Lung (tissue), 12 donors: ENCODE results near the gene PTPRB. TPM values are rescaled to one million over a fixed set of nuclear protein-coding genes. Genes with fewer than 3 reads are reported as not detected.

Experiments
- ATAC-seq: fragments of 200-7000 bp; cut with Tn5 transposase; one replicate; pipeline ENCODE4 v1.9.1; 2020; ENCODE audit warnings: moderate number of reproducible peaks; ENCODE audit not compliant: insufficient read depth, low FRiP score
- DNase-seq, 3 donors: peaks; one replicate each; pipeline ENCODE4 v3.0.0-alpha.2; 2013 to 2017
- H3K27ac ChIP-seq, 2 donors: one replicate each; pipeline ENCODE4 v1.5.1; 2013; ENCODE audit warnings: mild to moderate bottlenecking in 2 of 2, moderate library complexity in 2 of 2, control low read depth in 1 of 2, inconsistent platforms in 1 of 2, low read depth in 1 of 2, low read length in 1 of 2
- H3K27me3 ChIP-seq, 3 donors: one replicate each; pipeline ENCODE4 v1.5.1; 2013; ENCODE audit warnings: low read length in 2 of 3; ENCODE audit not compliant: control insufficient read depth in 3 of 3, insufficient read depth in 3 of 3
- H3K36me3 ChIP-seq, 4 donors: one replicate each; pipeline ENCODE4 v1.5.1; 2013; ENCODE audit warnings: low read length in 4 of 4, mild to moderate bottlenecking in 1 of 4, moderate library complexity in 1 of 4; ENCODE audit not compliant: control insufficient read depth in 4 of 4, insufficient read depth in 4 of 4
- H3K4me1 ChIP-seq, 5 donors: one replicate each; pipeline ENCODE4 v1.5.1; 2013; ENCODE audit warnings: low read length in 5 of 5, mild to moderate bottlenecking in 2 of 5, moderate library complexity in 1 of 5; ENCODE audit not compliant: control insufficient read depth in 5 of 5, insufficient read depth in 5 of 5
- H3K4me3 ChIP-seq: one replicate; pipeline ENCODE4 v1.5.1; 2013; ENCODE audit warnings: mild to moderate bottlenecking, control low read depth, moderate library complexity
- H3K9ac ChIP-seq, 2 donors: one replicate each; pipeline ENCODE4 v1.5.1; 2013; ENCODE audit warnings: low read length in 2 of 2, control low read depth in 1 of 2; ENCODE audit not compliant: insufficient read depth in 1 of 2
- H3K9me3 ChIP-seq, 4 donors: one replicate each; pipeline ENCODE4 v1.5.1; 2013; ENCODE audit warnings: low read length in 3 of 4, mild to moderate bottlenecking in 1 of 4, moderate library complexity in 1 of 4; ENCODE audit not compliant: control insufficient read depth in 4 of 4, insufficient read depth in 3 of 4
- CTCF ChIP-seq: IDR thresholded peaks from 2 replicates; pipeline ENCODE4 v1.5.1; 2012; ENCODE audit warnings: mild to moderate bottlenecking; ENCODE audit errors: control extremely low read depth, extremely low read depth
- WGBS, 2 donors: extraction: QIAGEN DNeasy Blood & Tissue Kit; methylation state at CpG; one replicate each; pipeline ENCODE4 v1.1.7; 2013; 5-methylcytosine and 5-hydroxymethylcytosine counted together
- polyA plus RNA-seq, 2 donors: library from polyadenylated mRNA; stranded (reverse); fragments of 200-250 nt; gene quantifications; one replicate each; pipeline ENCODE4 v1.2.1, GENCODE V29; 2013
- total RNA-seq, 2 donors: library from RNA; depleted of rRNA in 1 of 2; stranded (reverse); fragments of >200 nt in 1 of 2; gene quantifications; one replicate each; pipeline ENCODE4 v1.2.1, GENCODE V29; 2014 to 2021
- donor health status: control.
- donor health status: control.
- donor health status: Bipolar disorder and iron deficiency.
- donor health status: healthy.
- donor health status: DM: yes; HTN: yes; CAD: no.

Gene PTPRB
- total and polyA plus RNA-seq, 4 donors = 15.5 to 93.6 (median 47.9) TPM

GRCh38 chr12:70627677-70628076 is 9.6 kb downstream of the PTPRB start:
- no peak overlapping the region for H3K4me3 ChIP-seq
- WGBS, 2 donors = 38 to 66% methylated on average over 5 of the region's 5 CpGs
- no peak overlapping the region for H3K27ac ChIP-seq
- H3K9me3 ChIP-seq = no peaks in the 10 kb centered on the region
- peak overlapping the region in 1 of 2 donors; percentile 51 for H3K9ac ChIP-seq
- H3K4me1 ChIP-seq = peaks cover 0 to 3% (median 0%) of the 10 kb centered on the region in 5 donors
- no peaks in the 10 kb centered on the region for H3K36me3 ChIP-seq
- ATAC-seq (no peak), DNase-seq (peak in 2 of 3 donors; percentile 49 to 68)
- TF ChIP-seq CTCF = no peak
- H3K27me3 ChIP-seq = peaks cover 0 to 3% (median 0%) of the 10 kb centered on the region in 3 donors

GRCh38 chr12:70626180-70626579 is 11.0 kb downstream of the PTPRB start:
- Histone ChIP-seq H3K27me3 (peaks cover 0 to 3% (median 0%) of the 10 kb centered on the region in 3 donors), H3K27ac (no peak overlapping the region), H3K4me1 (peaks cover 0 to 3% (median 0%) of the 10 kb centered on the region in 5 donors), H3K9ac (no peak overlapping the region), H3K4me3 (no peak overlapping the region), H3K9me3 (no peaks in the 10 kb centered on the region), H3K36me3 (no peaks in the 10 kb centered on the region)
- DNase-seq = no peak
- TF ChIP-seq CTCF = no peak
- ATAC-seq = no peak
- 84 to 90% methylated on average over 3 of the region's 3 CpGs for WGBS, 2 donors

- no peak for ATAC-seq
- Histone ChIP-seq H3K4me3 (no peak overlapping the region), H3K27me3 (no peaks in the 10 kb centered on the region), H3K9me3 (no peaks in the 10 kb centered on the region), H3K36me3 (no peaks in the 10 kb centered on the region), H3K9ac (no peak overlapping the region), H3K27ac (peak overlapping the region in 1 of 2 donors; percentile 38), H3K4me1 (peaks cover 0 to 14% (median 1%) of the 10 kb centered on the region in 5 donors)
- TF ChIP-seq CTCF = no peak
- DNase-seq = no peak
- 81 to 85% methylated on average over 5 of the region's 5 CpGs for WGBS, 2 donors
Measured at GRCh38 chr12:70619471-70620152, 17.6 kb downstream of the PTPRB start.
